Glomerular endothelial cell (primary cell): ENCODE measurements around the gene CKB. TPM values are rescaled to one million over a fixed set of nuclear protein-coding genes. Genes with fewer than 3 reads are reported as not detected.
"Not testable (repeated sequence)": the region's sequence is repeated elsewhere in the genome, so short reads cannot be mapped to it uniquely, and the experiment has no call there.

Experiments used
- DNase-seq: peaks from one replicate; pipeline ENCODE4 v3.0.0-alpha.2; 2011; ENCODE audit warnings: low read depth, low spot score; ENCODE audit errors: extremely low read depth
- total RNA-seq: library from RNA; depleted of rRNA; stranded (reverse); fragments of >200 nt; gene quantifications from 2 replicates; pipeline ENCODE4 v1.2.3, GENCODE V29; 2015

The CKB gene
- total RNA-seq, 1 donor from 2014 or later: 10.3 TPM

GRCh38 chr14:103514596-103515421 lies 7.8 kb downstream of the CKB start:
- no peak for DNase-seq

- no peak for DNase-seq
Measured at GRCh38 chr14:103512701-103513611, 9.7 kb downstream of the CKB start.

GRCh38 chr14:103512180-103512579 lies 10.4 kb downstream of the CKB start:
- not testable (repeated sequence) for DNase-seq

GRCh38 chr14:103510724-103511693 lies 11.6 kb downstream of the CKB start:
- no peak for DNase-seq

- no peak for DNase-seq
Measured at GRCh38 chr14:103509864-103510723, 12.5 kb downstream of the CKB start.

GRCh38 chr14:103508521-103509329 lies 13.9 kb downstream of the CKB start:
- DNase-seq: no peak

- no peak for DNase-seq
Measured at GRCh38 chr14:103507751-103508150, 14.9 kb downstream of the CKB start.

GRCh38 chr14:103504991-103505565 lies 17.6 kb downstream of the CKB start:
- DNase-seq: no peak

GRCh38 chr14:103503296-103503695 lies 19.3 kb downstream of the CKB start:
- DNase-seq: no peak

GRCh38 chr14:103502877-103503276 lies 19.8 kb downstream of the CKB start:
- no peak for DNase-seq

- no peak for DNase-seq
Measured at GRCh38 chr14:103501921-103502669, 20.5 kb downstream of the CKB start.

GRCh38 chr14:103501041-103501870 lies 21.4 kb downstream of the CKB start:
- DNase-seq: no peak

GRCh38 chr14:103500148-103500990 lies 22.3 kb downstream of the CKB start:
- peak; percentile 54 for DNase-seq

GRCh38 chr14:103499709-103500108 lies 22.9 kb downstream of the CKB start:
- DNase-seq: no peak

GRCh38 chr14:103496776-103497175 lies 25.9 kb downstream of the CKB start:
- DNase-seq: no peak

GRCh38 chr14:103495854-103496253 lies 26.8 kb downstream of the CKB start:
- no peak for DNase-seq
